GM18499 (cell line): ENCODE results near the gene TNFSF15.
"Not testable (repeated sequence)": the region's sequence is repeated elsewhere in the genome, so short reads cannot be mapped to it uniquely, and the experiment has no call there.

Source experiments
- ATAC-seq: cut with Tn5 transposase; IDR thresholded peaks from one replicate; pipeline ENCODE4 v1.9.1; 2021; ENCODE audit warnings: moderate number of reproducible peaks; ENCODE audit not compliant: insufficient read depth, unreplicated experiment

Gene TNFSF15

GRCh38 chr9:114759512-114760341 is 46.1 kb downstream of the TNFSF15 start:
- ATAC-seq: no peak

- no peak for ATAC-seq
Measured at GRCh38 chr9:114757984-114758383, 47.9 kb downstream of the TNFSF15 start.

GRCh38 chr9:114757395-114757794 is 48.4 kb downstream of the TNFSF15 start:
- no peak for ATAC-seq

GRCh38 chr9:114756920-114757319 is 48.9 kb downstream of the TNFSF15 start:
- no peak for ATAC-seq

GRCh38 chr9:114754581-114754980 is 51.3 kb downstream of the TNFSF15 start:
- ATAC-seq: no peak

- no peak for ATAC-seq
Measured at GRCh38 chr9:114746591-114747346, 59.1 kb downstream of the TNFSF15 start.

GRCh38 chr9:114745879-114746550 is 59.8 kb downstream of the TNFSF15 start:
- ATAC-seq: no peak

- no peak for ATAC-seq
Measured at GRCh38 chr9:114745108-114745848, 60.6 kb downstream of the TNFSF15 start.

- ATAC-seq: no peak
Measured at GRCh38 chr9:114743446-114743845, 62.4 kb downstream of the TNFSF15 start.

- ATAC-seq: no peak
Measured at GRCh38 chr9:114742947-114743346, 62.9 kb downstream of the TNFSF15 start.

GRCh38 chr9:114741521-114741920 is 64.3 kb downstream of the TNFSF15 start:
- not testable (repeated sequence) for ATAC-seq

- no peak for ATAC-seq
Measured at GRCh38 chr9:114738581-114739316, 67.1 kb downstream of the TNFSF15 start.

- ATAC-seq: no peak
Measured at GRCh38 chr9:114737847-114738246, 68.0 kb downstream of the TNFSF15 start.

- no peak for ATAC-seq
Measured at GRCh38 chr9:114737118-114737517, 68.7 kb downstream of the TNFSF15 start.

GRCh38 chr9:114735704-114736103 is 70.1 kb downstream of the TNFSF15 start:
- ATAC-seq: no peak

GRCh38 chr9:114735139-114735538 is 70.7 kb downstream of the TNFSF15 start:
- not testable (repeated sequence) for ATAC-seq
